Endothelial cell of umbilical vein (primary cell): ENCODE measurements around the gene GYS1. TPM values are rescaled to one million over a fixed set of nuclear protein-coding genes. Genes with fewer than 3 reads are reported as not detected.

Experiments
- BruUV-seq: library from RNA; stranded (reverse); fragments of 400-500 nt; replicated peaks from 2 replicates; lab custom pipeline; 2021; lab: Mats Ljungman, UMichigan
- CTCF ChIA-PET: fragments of 300-600, 350-600 bp; sonication (Branson Sonifier 250); formaldehyde crosslinking; loops from one replicate; lab custom pipeline; 2021; ENCODE audit warnings: antibody characterized with exemption, inconsistent platforms; lab: Charles Lee
- POLR2A ChIA-PET: fragments of 300-600, 350-600 bp; sonication (Branson Sonifier 250); formaldehyde crosslinking; loops from one replicate; lab custom pipeline; 2021; ENCODE audit warnings: antibody characterized with exemption, inconsistent platforms; lab: Charles Lee
- DNase-seq: peaks from one replicate; pipeline ENCODE4 v3.0.0-alpha.2; 2011; ENCODE audit warnings: low read depth, low spot score
- FAIRE-seq: peaks from 2 replicates; lab custom pipeline; 2011; peaks lifted over from hg19 to GRCh38; lab: Jason Lieb, UNC
- H2AFZ ChIP-seq: 2 replicates; pipeline ENCODE4 v1.6.0; 2012; ENCODE audit warnings: low read depth, low read length, control low read depth, inconsistent platforms
- H3K27ac ChIP-seq: 2 replicates; pipeline ENCODE4 v1.5.1; 2011; ENCODE audit warnings: low read depth, mild to moderate bottlenecking, control low read depth, low read length, moderate library complexity; ENCODE audit not compliant: insufficient read depth
- H3K27me3 ChIP-seq, 2 experiments: 2 replicates each; pipeline versions ENCODE4 v1.6.0 to v1.6.1; 2011; ENCODE audit warnings: low read length in 2 of 2, mixed read lengths in 1 of 2; ENCODE audit not compliant: control insufficient read depth in 2 of 2, insufficient read depth in 2 of 2
- H3K36me3 ChIP-seq, 2 experiments: 2 replicates in 1 of 2; 3 replicates in 1 of 2; pipeline ENCODE4 v1.5.1; 2011; ENCODE audit warnings: low read length in 2 of 2, mild to moderate bottlenecking in 1 of 2, moderate library complexity in 1 of 2; ENCODE audit not compliant: control insufficient read depth in 2 of 2, insufficient read depth in 2 of 2; ENCODE audit errors: extremely low read depth in 1 of 2
- H3K4me1 ChIP-seq: 3 replicates; pipeline ENCODE4 v1.5.1; 2011; ENCODE audit warnings: mild to moderate bottlenecking, low read length; ENCODE audit not compliant: control insufficient read depth, insufficient read depth; ENCODE audit errors: extremely low read depth
- H3K4me2 ChIP-seq: 2 replicates; pipeline ENCODE4 v1.6.1; 2011; ENCODE audit warnings: low read length, control low read depth, mixed read lengths; ENCODE audit not compliant: insufficient read depth
- H3K4me3 ChIP-seq, 3 experiments: fragments of 200-600 bp in 1 of 3; sonication (generic), shearing (Covaris generic) in 1 of 3; replicated peaks in 1 of 3; 2 replicates each; pipeline ENCODE4 v1.5.1; 2011 to 2016; ENCODE audit warnings: control low read depth in 3 of 3, low read length in 3 of 3, mild to moderate bottlenecking in 2 of 3, inconsistent platforms in 1 of 3, low read depth in 1 of 3, moderate library complexity in 1 of 3; ENCODE audit not compliant: insufficient read depth in 1 of 3
- H3K79me2 ChIP-seq: 2 replicates; pipeline ENCODE4 v1.6.0; 2012; ENCODE audit warnings: low read length, inconsistent platforms; ENCODE audit not compliant: control insufficient read depth, insufficient read depth
- H3K9ac ChIP-seq: replicated peaks from 2 replicates; pipeline ENCODE3; 2011; ENCODE audit warnings: low read length, control low read depth; ENCODE audit not compliant: insufficient read depth; ENCODE audit errors: extremely low read depth
- H3K9me1 ChIP-seq: replicated peaks from 3 replicates; pipeline ENCODE4 v1.6.0; 2011; ENCODE audit warnings: mild to moderate bottlenecking, low read length; ENCODE audit not compliant: control insufficient read depth, insufficient read depth; ENCODE audit errors: extremely low read depth
- H3K9me3 ChIP-seq: replicated peaks from 2 replicates; pipeline ENCODE4 v1.5.1; 2012; ENCODE audit warnings: low read length, inconsistent platforms; ENCODE audit not compliant: control insufficient read depth, insufficient read depth
- H4K20me1 ChIP-seq: replicated peaks from 2 replicates; pipeline ENCODE3; 2011; ENCODE audit warnings: mild to moderate bottlenecking, low read length; ENCODE audit not compliant: control insufficient read depth, insufficient read depth; ENCODE audit errors: extremely low read depth
- CTCF ChIP-seq, 2 donors: IDR thresholded peaks; 1 replicate in 1 of 2; 2 replicates in 1 of 2; pipeline ENCODE4 v1.5.1; 2011; ENCODE audit warnings: low read length in 2 of 2, mild to moderate bottlenecking in 2 of 2, moderate library complexity in 2 of 2, control low read depth in 1 of 2, inconsistent platforms in 1 of 2, low read depth in 1 of 2; ENCODE audit not compliant: insufficient read depth in 1 of 2; ENCODE audit errors: extremely low read depth in 1 of 2
- EZH2 ChIP-seq: IDR thresholded peaks from 2 replicates; pipeline ENCODE4 v1.6.1; 2012; ENCODE audit warnings: borderline replicate concordance, low read depth, mild to moderate bottlenecking, moderate library complexity, low read length, inconsistent platforms; ENCODE audit not compliant: severe bottlenecking
- GATA2 ChIP-seq: IDR thresholded peaks from 2 replicates; pipeline ENCODE4 v1.7.0; 2011; ENCODE audit warnings: low read depth, mild to moderate bottlenecking, moderate library complexity, mixed read lengths, low read length; ENCODE audit not compliant: insufficient read length, insufficient read depth
- JUN ChIP-seq: IDR thresholded peaks from 2 replicates; pipeline ENCODE4 v1.6.1; 2011; ENCODE audit warnings: borderline replicate concordance, low read depth; ENCODE audit not compliant: insufficient read length, insufficient read depth
- MAX ChIP-seq: IDR thresholded peaks from 2 replicates; pipeline ENCODE4 v1.6.1; 2011; ENCODE audit not compliant: insufficient read depth, insufficient read length
- POLR2A ChIP-seq: IDR thresholded peaks from 2 replicates; pipeline ENCODE4 v1.6.1; 2012; ENCODE audit warnings: low read depth, mild to moderate bottlenecking, control low read depth, low read length
- dilution Hi-C: fragments of 300-500 bp; cut with MboI; formaldehyde crosslinking; loops from one replicate; pipeline ENCODE4 v1.15.0; 2019; ENCODE audit warnings: low sequenced_read_pairs; ENCODE audit not compliant: extremely low pct_ligation_motif_present
- intact Hi-C: fragments of 100-400 bp; cut with micrococcal nuclease; formaldehyde crosslinking; loops from one replicate; pipeline ENCODE4 v1.10.0; 2022
- polyA plus RNA-seq, 4 experiments: library from polyadenylated mRNA; depleted of rRNA in 3 of 4; stranded (reverse) in 3 of 4; unstranded in 1 of 4; fragments of >200 nt; gene quantifications; 2 replicates each; pipeline versions ENCODE4 v1.2.1 to v1.2.3, GENCODE V29; 2011 to 2012; ENCODE audit warnings: missing spikeins in 1 of 4
- total RNA-seq: library from RNA; stranded (reverse); gene quantifications from 2 replicates; pipeline ENCODE4 v1.2.3, GENCODE V29; 2021

Gene GYS1
- total and polyA plus RNA-seq, 2 donors (not counting 3 experiments of a cell fraction or from before 2014, with no cell fraction given): 39.0 to 58.9 TPM

- DNase-seq (no peak), FAIRE-seq (no peak)
- Histone ChIP-seq H3K9ac (no peak overlapping the region), H3K4me3 (no peak overlapping the region), H3K79me2 (peaks cover 24% of the 10 kb centered on the region), H4K20me1 (no peaks in the 10 kb centered on the region), H3K4me2 (no peak overlapping the region), H3K27me3 (no peaks in the 10 kb centered on the region), H3K27ac (no peak overlapping the region), H2AFZ (no peak overlapping the region), H3K9me1 (no peaks in the 10 kb centered on the region), H3K36me3 (peaks cover 0 to 3% of the 10 kb centered on the region in 2 experiments), H3K4me1 (peaks cover 21% of the 10 kb centered on the region), H3K9me3 (no peaks in the 10 kb centered on the region)
- ChIA-PET CTCF (no interaction called here), POLR2A (no interaction called here)
- intact Hi-C loops (no loop called here), dilution Hi-C loops (no loop called here)
- BruUV-seq: no TSS peak
- no peak for TF ChIP-seq MAX
- TF ChIP-seq EZH2: no peak
- no peak for TF ChIP-seq CTCF (IDR thresholded peaks at IDR 0.05; ENCODE audit: extremely low read depth in 1 of 2, insufficient read depth in 1 of 2, low read depth in 1 of 2, low read length in 2 of 2)
- no peak for TF ChIP-seq JUN
- no peak for TF ChIP-seq GATA2
- peak; percentile 61 for TF ChIP-seq POLR2A
Measured at GRCh38 chr19:48958006-48958405, 35.1 kb downstream of the GYS1 start.
